WTC11 (cell line): ENCODE results near the gene TNFRSF6B. TPM values are rescaled to one million over a fixed set of nuclear protein-coding genes. Genes with fewer than 3 reads are reported as not detected.

Experiments used
- ATAC-seq: fragments of 200-7000 bp; cut with Tn5 transposase; 2 replicates; pipeline ENCODE4 v1.10.0; 2021; ENCODE audit warnings: mild to moderate bottlenecking, moderate library complexity
- CTCF ChIA-PET: fragments of 300-600 bp; sonication (Branson Sonifier 250); formaldehyde crosslinking; loops from one replicate; lab custom pipeline; 2021; ENCODE audit warnings: antibody characterized with exemption; lab: Charles Lee
- POLR2A ChIA-PET: fragments of 350-600 bp; sonication (Branson Sonifier 250); formaldehyde crosslinking; loops from one replicate; lab custom pipeline; 2021; ENCODE audit warnings: antibody characterized with exemption; lab: Charles Lee
- DNase-seq: peaks from one replicate; pipeline ENCODE4 v3.0.0; 2021; ENCODE audit warnings: low spot score
- H3K27ac Mint-ChIP-seq: 2 replicates; pipeline ENCODE4 v1.8.0; 2021; ENCODE audit warnings: mixed read lengths
- H3K27me3 Mint-ChIP-seq: 2 replicates; pipeline ENCODE4 v1.8.0; 2021; ENCODE audit warnings: low read depth, mild to moderate bottlenecking, moderate library complexity, mixed read lengths
- H3K36me3 Mint-ChIP-seq: 2 replicates; pipeline ENCODE4 v1.8.0; 2021; ENCODE audit warnings: mixed read lengths
- H3K4me1 Mint-ChIP-seq: 2 replicates; pipeline ENCODE4 v1.8.0; 2022; ENCODE audit warnings: mixed read lengths
- H3K4me3 Mint-ChIP-seq: 2 replicates; pipeline ENCODE4 v1.8.0; 2021; ENCODE audit warnings: mild to moderate bottlenecking, moderate library complexity, mixed read lengths
- H3K9me3 Mint-ChIP-seq: 2 replicates; pipeline ENCODE4 v1.8.0; 2021; ENCODE audit warnings: mixed read lengths
- AFF4 ChIP-seq: sonication (generic); formaldehyde crosslinking; IDR thresholded peaks from 2 replicates; pipeline ENCODE4 v1.8.1; 2023; ENCODE audit warnings: mild to moderate bottlenecking, missing genetic modification reagents, borderline replicate concordance
- AR ChIP-seq: fragments of 250-450 bp; sonication (Bioruptor Pico); IDR thresholded peaks from 2 replicates; pipeline ENCODE4 v1.9.0; 2021; ENCODE audit warnings: mild to moderate bottlenecking
- E2F4 ChIP-seq: sonication (generic); formaldehyde crosslinking; IDR thresholded peaks from 2 replicates; pipeline ENCODE4 v1.8.1; 2022; ENCODE audit warnings: low read depth, mild to moderate bottlenecking, moderate library complexity, missing genetic modification reagents, borderline replicate concordance
- EMX1 ChIP-seq: fragments of 250-450 bp; sonication (Bioruptor Pico); IDR thresholded peaks from 2 replicates; pipeline ENCODE4 v1.8.0; 2021; ENCODE audit warnings: mild to moderate bottlenecking
- ESRRA ChIP-seq: sonication (generic); formaldehyde crosslinking; IDR thresholded peaks from 2 replicates; pipeline ENCODE4 v1.8.1; 2022; ENCODE audit warnings: mild to moderate bottlenecking, missing genetic modification reagents, borderline replicate concordance
- HMGA2 ChIP-seq: fragments of 250-450 bp; sonication (Bioruptor Pico); IDR thresholded peaks from 2 replicates; pipeline ENCODE4 v1.4.0; 2021; ENCODE audit warnings: mild to moderate bottlenecking, moderate library complexity
- HMGXB4 ChIP-seq: sonication (generic); formaldehyde crosslinking; IDR thresholded peaks from 2 replicates; pipeline ENCODE4 v1.8.1; 2023; ENCODE audit warnings: mild to moderate bottlenecking, moderate library complexity, missing genetic modification reagents
- MYBL2 ChIP-seq: sonication (generic); formaldehyde crosslinking; IDR thresholded peaks from 2 replicates; pipeline ENCODE4 v1.8.1; 2023; ENCODE audit warnings: mild to moderate bottlenecking, moderate library complexity, missing genetic modification reagents
- NFE2L1 ChIP-seq: sonication (generic); formaldehyde crosslinking; IDR thresholded peaks from 2 replicates; pipeline ENCODE4 v1.8.1; 2023; ENCODE audit warnings: missing genetic modification reagents
- NR1H2 ChIP-seq: sonication (generic); formaldehyde crosslinking; IDR thresholded peaks from 2 replicates; pipeline ENCODE4 v1.9.0; 2021; ENCODE audit warnings: mild to moderate bottlenecking, moderate library complexity, missing genetic modification reagents
- PREB ChIP-seq: sonication (generic); formaldehyde crosslinking; IDR thresholded peaks from 2 replicates; pipeline ENCODE4 v1.8.1; 2022; ENCODE audit warnings: mild to moderate bottlenecking, missing genetic modification reagents, moderate library complexity, borderline replicate concordance
- PRRX2 ChIP-seq: fragments of 250-450 bp; sonication (Bioruptor Pico); IDR thresholded peaks from 2 replicates; pipeline ENCODE4 v1.8.0; 2021; ENCODE audit warnings: mild to moderate bottlenecking
- RELA ChIP-seq: sonication (generic); formaldehyde crosslinking; IDR thresholded peaks from 2 replicates; pipeline ENCODE4 v1.8.1; 2022; ENCODE audit warnings: missing genetic modification reagents, mild to moderate bottlenecking, borderline replicate concordance
- SP1 ChIP-seq: sonication (generic); formaldehyde crosslinking; conservative IDR thresholded peaks from 2 replicates; pipeline ENCODE4 v1.8.1; 2022; ENCODE audit warnings: missing genetic modification reagents
- USF1 ChIP-seq: sonication (generic); formaldehyde crosslinking; IDR thresholded peaks from 2 replicates; pipeline ENCODE4 v1.8.0; 2022; ENCODE audit warnings: mild to moderate bottlenecking, missing genetic modification reagents
- ZNF138 ChIP-seq: sonication (generic); formaldehyde crosslinking; conservative IDR thresholded peaks from 2 replicates; pipeline ENCODE4 v1.8.1; 2022; ENCODE audit warnings: mild to moderate bottlenecking, moderate library complexity, missing genetic modification reagents
- ZNF219 ChIP-seq: sonication (generic); formaldehyde crosslinking; IDR thresholded peaks from 2 replicates; pipeline ENCODE4 v1.8.0; 2023; ENCODE audit warnings: missing genetic modification reagents, mild to moderate bottlenecking, borderline replicate concordance
- ZNF423 ChIP-seq: fragments of 250-450 bp; sonication (Bioruptor Pico); IDR thresholded peaks from 2 replicates; pipeline ENCODE4 v2.1.2; 2022; ENCODE audit warnings: mild to moderate bottlenecking, moderate library complexity
- ZSCAN18 ChIP-seq: fragments of 250-450 bp; sonication (Bioruptor Pico); IDR thresholded peaks from 2 replicates; pipeline ENCODE4 v2.1.2; 2022; ENCODE audit warnings: mild to moderate bottlenecking, moderate library complexity
- total RNA-seq: library from RNA; stranded (reverse); gene quantifications from 3 replicates; pipeline ENCODE4 v1.2.3, GENCODE V29; 2021

TNFRSF6B gene
- total RNA-seq, 1 experiment from 2014 or later: not detected

- TF ChIP-seq PREB (CRISPR knock-in tag): no peak
- no peak for TF ChIP-seq RELA (CRISPR knock-in tag)
- no peak for TF ChIP-seq HMGA2 (CRISPR knock-in tag)
- TF ChIP-seq E2F4 (CRISPR knock-in tag): no peak
- no peak for TF ChIP-seq ZNF423
- no peak for TF ChIP-seq MYBL2 (CRISPR knock-in tag)
- TF ChIP-seq AR (CRISPR knock-in tag): no peak
These were observed 7.1 kb downstream of the TNFRSF6B start (continued) for GRCh38 chr20:63703471-63703975.

- POLR2A ChIA-PET: no interaction called here
- H3K27ac Mint-ChIP-seq: no peak overlapping the region
- H3K36me3 Mint-ChIP-seq: peaks cover 22% of the 10 kb centered on the region
- no peaks in the 10 kb centered on the region for H3K9me3 Mint-ChIP-seq
- ATAC-seq: no peak
- CTCF ChIA-PET: interaction anchor here (2.0 kb wide), 1 partner anchor 71 kb away, joined by 5 read pairs; no protein-coding TSS in a partner anchor
- no peak for DNase-seq
- peaks cover 10% of the 10 kb centered on the region for H3K4me1 Mint-ChIP-seq
- H3K4me3 Mint-ChIP-seq: no peak overlapping the region
- no peaks in the 10 kb centered on the region for H3K27me3 Mint-ChIP-seq
- TF ChIP-seq ZNF219 (CRISPR knock-in tag): no peak
- no peak for TF ChIP-seq ZNF138 (CRISPR knock-in tag)
- TF ChIP-seq ZSCAN18 (CRISPR knock-in tag): no peak
- no peak for TF ChIP-seq NFE2L1 (CRISPR knock-in tag)
- TF ChIP-seq NR1H2 (CRISPR knock-in tag): no peak
- no peak for TF ChIP-seq ESRRA
- no peak for TF ChIP-seq EMX1 (CRISPR knock-in tag)
- no peak for TF ChIP-seq HMGA2 (CRISPR knock-in tag)
- TF ChIP-seq PRRX2 (CRISPR knock-in tag): no peak
- TF ChIP-seq HMGXB4 (CRISPR knock-in tag): no peak
- no peak for TF ChIP-seq USF1
- TF ChIP-seq E2F4 (CRISPR knock-in tag): no peak
- no peak for TF ChIP-seq SP1
- TF ChIP-seq AFF4 (CRISPR knock-in tag): no peak
These were observed 7.7 kb downstream of the TNFRSF6B start for GRCh38 chr20:63703976-63704748.
